Measurements from ENCODE around the gene C1QL3.

Gene C1QL3

DNA sequence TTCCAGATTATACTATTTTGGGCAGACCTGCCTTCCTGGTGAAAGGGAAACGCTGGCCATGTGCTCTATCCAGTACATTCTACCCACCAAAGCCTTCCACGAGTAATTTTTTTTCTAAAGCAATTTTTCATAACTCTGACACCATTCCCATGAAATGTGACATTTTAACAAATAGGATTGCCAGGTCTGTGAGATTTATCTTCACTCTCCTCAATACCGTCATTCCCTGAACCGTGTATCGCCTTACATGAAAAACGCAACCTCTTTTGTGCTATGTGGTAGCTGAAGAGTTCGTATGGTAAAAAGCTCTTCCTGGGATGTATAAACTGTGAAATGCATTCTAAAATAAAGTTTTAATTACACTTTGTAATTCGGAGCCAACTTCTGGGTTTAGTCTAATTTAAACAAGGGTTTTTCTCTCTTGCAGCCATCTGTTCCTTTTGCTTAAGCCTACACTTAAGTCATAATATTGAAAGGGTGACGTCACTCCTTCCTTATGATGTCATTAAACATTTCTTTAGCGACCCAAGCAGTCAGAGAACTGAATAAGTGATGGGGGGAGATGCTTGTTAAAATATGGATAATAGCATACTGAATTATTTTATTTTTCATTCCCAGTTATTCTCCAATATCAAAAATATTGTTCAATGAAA, 27.7 kb downstream of the C1QL3 start:
- no peak for DNase-seq (ENCODE audit: low read depth)

DNA sequence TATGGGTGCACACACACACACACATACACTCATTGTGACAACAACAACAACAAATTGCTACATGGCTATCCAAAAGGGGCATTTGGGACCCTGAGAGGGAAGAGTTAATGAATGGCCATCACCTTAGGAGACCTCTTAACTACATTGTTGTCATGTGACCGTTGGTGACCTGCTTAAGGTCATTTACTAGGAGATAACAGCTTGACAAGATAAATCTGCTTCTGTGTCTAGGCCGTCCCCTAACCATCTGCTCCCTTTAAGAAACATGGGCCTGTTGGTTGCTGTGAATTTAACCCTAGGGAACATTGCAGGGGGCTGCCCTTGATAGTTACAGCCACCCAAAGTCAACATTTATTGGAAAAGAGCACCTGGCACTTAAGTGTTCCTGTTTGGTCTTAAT, 29.7 kb downstream of the C1QL3 start:
- DNase-seq (ENCODE audit: low read depth), result no peak

DNA sequence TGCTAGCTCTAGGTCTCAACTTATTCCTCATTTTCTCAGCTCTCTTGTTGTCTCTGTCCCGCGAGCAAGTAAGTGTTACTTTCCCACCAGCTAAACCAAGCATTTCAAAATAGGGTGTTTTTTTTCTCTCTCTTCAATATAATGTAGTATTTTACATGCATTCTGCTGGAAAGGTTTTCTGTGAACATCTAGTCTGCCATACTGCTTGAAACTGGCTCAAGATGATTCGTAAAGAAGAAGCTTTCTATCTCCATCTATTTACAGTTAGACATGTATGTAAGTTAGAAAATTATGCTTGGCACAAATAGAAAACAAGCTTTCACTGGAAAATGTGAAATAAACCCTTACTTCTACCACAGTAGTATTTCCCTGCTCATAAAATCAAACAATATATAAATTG, 31.2 kb downstream of the C1QL3 start:
- DNase-seq (ENCODE audit: low read depth), result no peak

DNA sequence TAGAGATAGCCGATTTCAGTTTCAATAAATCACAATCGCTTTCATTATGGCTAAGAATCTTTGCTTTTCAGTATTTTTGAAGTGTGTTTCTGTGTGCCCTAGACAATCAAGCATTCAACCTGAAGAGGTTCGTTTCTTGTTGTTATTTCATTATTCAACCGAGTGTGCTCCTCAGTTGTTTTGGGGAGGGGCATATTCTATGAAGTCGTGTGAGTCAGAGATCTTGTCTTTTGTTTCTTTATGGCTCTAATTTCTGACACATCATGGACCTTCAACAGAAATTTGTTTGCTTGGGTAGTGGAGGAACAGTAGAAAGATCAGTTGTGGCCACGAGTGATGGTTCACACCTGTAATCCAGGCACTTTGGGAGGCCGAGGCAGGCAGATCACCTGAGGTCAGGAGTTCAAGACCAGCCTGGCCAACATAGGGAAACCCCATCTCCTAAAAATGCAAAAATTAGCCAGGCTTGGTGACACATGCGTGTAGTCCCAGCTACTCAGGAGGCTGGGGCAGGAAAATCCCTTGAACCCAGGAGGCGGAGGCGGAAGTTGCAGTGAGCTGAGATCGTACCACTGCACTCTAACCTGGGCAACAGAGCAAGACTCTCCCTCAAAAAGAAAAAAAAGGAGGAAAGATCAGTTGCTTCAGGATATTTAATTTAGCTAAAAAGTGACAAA, 38.3 kb downstream of the C1QL3 start:
- DNase-seq (ENCODE audit: low read depth), result no peak

DNA sequence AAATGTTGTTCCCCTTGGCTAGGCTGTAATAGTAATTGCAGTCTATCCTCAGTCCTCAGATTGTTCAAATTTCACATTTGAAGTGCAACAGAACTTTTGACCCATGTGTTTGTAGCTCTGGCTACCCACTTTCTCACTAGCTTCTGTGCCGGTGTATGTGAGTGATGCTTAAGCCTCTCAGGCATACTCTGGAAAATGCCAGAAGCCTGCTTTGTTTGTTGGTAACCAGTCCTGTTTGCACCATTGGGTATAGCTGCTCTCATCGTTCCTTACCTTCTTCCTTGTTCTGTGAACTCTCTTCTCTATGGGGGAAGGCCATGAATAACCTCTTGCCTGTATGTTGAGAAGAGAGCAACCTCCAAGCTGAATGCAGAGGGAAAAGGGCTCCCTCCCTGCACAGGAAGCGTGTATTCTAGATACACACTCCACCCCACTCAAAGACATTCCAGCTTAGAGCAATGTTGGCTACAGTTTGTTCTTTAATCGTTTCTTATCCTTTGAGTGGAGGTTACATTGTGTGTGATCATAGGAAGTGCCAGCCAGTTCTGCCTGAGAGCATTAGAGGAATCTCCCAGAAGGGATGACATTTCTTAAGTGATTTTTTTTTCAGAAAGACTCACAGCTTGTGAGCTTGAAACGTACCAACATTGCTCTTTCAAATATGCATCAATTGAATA, 40.5 kb downstream of the C1QL3 start:
- DNase-seq (ENCODE audit: low read depth), result no peak

DNA sequence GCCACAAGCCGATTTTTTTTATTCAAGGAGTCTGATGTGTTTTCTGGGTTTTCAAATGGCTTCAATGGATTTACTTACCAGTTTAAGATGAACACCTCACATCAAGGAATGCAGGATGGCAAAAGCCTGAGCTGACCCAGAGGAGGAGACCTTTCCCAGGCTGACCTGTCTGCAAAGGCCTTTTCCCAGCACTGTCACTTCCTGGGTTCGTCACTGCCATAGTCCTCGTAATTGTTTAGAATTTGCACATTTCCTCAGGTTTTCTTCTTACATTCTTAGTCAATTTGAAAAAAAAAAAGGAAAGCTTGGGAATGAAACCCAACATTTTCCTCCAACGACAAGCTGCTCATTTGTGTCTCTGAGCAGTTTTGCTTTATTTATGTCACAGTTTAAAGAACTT, 42.9 kb downstream of the C1QL3 start:
- DNase-seq (ENCODE audit: low read depth), result no peak

DNA sequence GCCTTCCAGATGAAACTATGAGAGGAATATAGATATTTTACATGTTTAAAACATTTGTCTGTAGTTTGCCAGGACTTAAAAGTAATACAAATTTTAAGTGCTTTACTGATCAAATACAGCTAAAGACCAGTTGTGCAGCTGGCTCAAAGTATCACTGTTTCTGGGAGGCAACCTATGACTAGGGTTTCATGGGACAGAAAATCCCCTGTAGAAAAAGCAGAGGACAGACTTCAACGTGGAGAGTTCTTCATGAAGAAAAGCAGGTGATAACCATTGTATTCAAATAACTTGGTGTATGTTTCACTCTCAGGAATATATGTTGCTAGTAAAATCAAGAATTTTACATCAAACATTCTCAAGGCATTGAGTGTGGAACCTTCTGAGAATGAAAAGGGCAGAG, 43.9 kb downstream of the C1QL3 start:
- no peak for DNase-seq (ENCODE audit: low read depth)

DNA sequence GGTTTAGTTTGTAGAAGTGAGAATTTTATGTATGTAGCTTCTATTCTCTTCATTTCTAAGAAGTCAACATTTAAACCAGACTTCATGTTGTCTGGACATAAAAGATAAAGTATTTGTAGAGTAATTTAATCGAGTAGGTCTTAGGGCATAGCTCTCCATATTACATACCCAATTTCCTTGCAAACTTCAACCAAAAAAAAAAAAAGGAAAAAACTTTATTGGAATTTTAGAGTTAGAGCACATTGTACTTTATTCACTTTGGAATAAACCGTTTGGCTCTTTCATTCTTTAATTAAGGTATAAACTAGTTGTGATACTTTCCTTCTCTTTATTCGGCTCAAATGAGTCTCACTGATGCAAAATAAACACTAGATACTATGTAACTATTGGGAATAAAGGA, 48.9 kb downstream of the C1QL3 start:
- DNase-seq (ENCODE audit: low read depth), result no peak

DNA sequence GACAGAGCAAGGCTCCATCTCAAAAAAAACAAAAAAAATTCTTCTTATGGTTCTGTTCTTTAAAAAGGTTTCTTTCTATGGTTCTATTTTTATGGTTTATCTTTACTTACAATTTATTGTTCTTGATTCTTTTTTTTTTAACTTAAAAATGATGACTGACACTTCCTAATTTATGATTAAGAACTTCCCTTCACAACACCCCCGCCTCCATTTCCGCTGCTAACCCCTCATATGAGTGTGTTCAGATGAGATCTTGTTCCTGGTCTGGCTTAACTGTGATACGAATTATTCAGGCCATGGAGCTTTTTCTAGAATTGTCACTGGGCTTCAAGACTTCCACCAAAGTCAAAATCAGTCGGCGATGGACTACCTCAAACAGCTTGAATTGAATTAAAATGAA, 50.9 kb downstream of the C1QL3 start:
- no peak for DNase-seq (ENCODE audit: low read depth)

DNA sequence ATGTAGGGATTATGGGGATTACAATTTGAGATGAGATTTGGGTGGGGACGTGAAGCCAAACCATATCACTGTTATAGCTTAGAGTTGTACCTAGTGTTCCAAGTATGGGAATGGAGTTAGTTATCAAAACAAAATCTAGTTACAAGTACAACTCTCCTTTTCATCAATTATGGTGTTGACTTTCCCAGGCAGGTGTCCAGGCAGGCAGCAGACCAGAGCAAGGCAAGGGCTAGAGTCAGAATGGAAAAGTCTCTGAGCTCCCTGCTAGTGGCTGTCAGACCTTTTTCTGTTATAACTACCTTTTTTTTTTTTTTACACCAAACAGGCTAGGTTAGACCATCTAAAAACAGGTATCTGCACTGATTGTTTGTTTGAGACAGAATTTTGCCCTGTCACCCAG, 55.7 kb downstream of the C1QL3 start:
- no peak for DNase-seq (ENCODE audit: low read depth)

Data from fibroblast of the conjunctiva (primary cell).